ENCODE results near the gene ANXA5. TPM values are rescaled to one million over a fixed set of nuclear protein-coding genes. Genes with fewer than 3 reads are reported as not detected.

ANXA5 gene
- total RNA-seq, 4 donors from 2014 or later, result 59.2 to 181 (median 88.0) TPM

- peak overlapping the region in 1 of 4 donors; percentile 36 for H3K27ac ChIP-seq
Observed at GRCh38 chr4:121717680-121718237, 21.0 kb upstream of the ANXA5 start.

GRCh38 chr4:121714548-121714947, 17.8 kb upstream of the ANXA5 start:
- no peaks in the 10 kb centered on the region for H3K9me3 ChIP-seq
- H3K4me3 ChIP-seq, result no peak overlapping the region
- H3K36me3 ChIP-seq, result no peaks in the 10 kb centered on the region
- in situ Hi-C loops (cut with MboI; ENCODE audit: low sequenced_read_pairs in 4 of 4) (no loop called here), intact Hi-C loops (cut with DNase I; ENCODE audit: low total_unique reads) (no loop called here)
- no peaks in the 10 kb centered on the region for H3K27me3 ChIP-seq
- DNase-seq (no peak), ATAC-seq (no peak)
- H3K27ac ChIP-seq, result no peak overlapping the region
- H3K4me1 ChIP-seq, result peaks cover 0 to 3% of the 10 kb centered on the region in 2 donors
- TF ChIP-seq POLR2A (IDR thresholded peaks at IDR 0.05), result no peak
- TF ChIP-seq CTCF (IDR thresholded peaks at IDR 0.05 in 4 of 5, conservative IDR thresholded peaks at IDR 0.05 in 1 of 5), result no peak

More at GRCh38 chr4:121717680-121718237, 21.0 kb upstream of the ANXA5 start:
- Histone ChIP-seq H3K4me3 (no peak overlapping the region), H3K4me1 (no peaks in the 10 kb centered on the region), H3K36me3 (no peaks in the 10 kb centered on the region), H3K27me3 (no peaks in the 10 kb centered on the region), H3K9me3 (no peaks in the 10 kb centered on the region)
- DNase-seq (peak in 1 of 2 donors; percentile 27), ATAC-seq (peak; percentile 75 to 81)
- TF ChIP-seq POLR2A (IDR thresholded peaks at IDR 0.05) (no peak), CTCF (IDR thresholded peaks at IDR 0.05 in 4 of 5, conservative IDR thresholded peaks at IDR 0.05 in 1 of 5) (no peak)
- intact Hi-C loops (cut with DNase I; ENCODE audit: low total_unique reads) (no loop called here), in situ Hi-C loops (cut with MboI; ENCODE audit: low sequenced_read_pairs in 4 of 4) (no loop called here)

- no peak for DNase-seq
- TF ChIP-seq POLR2A (IDR thresholded peaks at IDR 0.05), result no peak
- no peak for TF ChIP-seq CTCF (IDR thresholded peaks at IDR 0.05 in 4 of 5, conservative IDR thresholded peaks at IDR 0.05 in 1 of 5)
- Histone ChIP-seq H3K36me3 (no peaks in the 10 kb centered on the region), H3K4me3 (no peak overlapping the region), H3K27me3 (no peaks in the 10 kb centered on the region), H3K9me3 (no peaks in the 10 kb centered on the region), H3K4me1 (peaks cover 0 to 3% of the 10 kb centered on the region in 2 donors), H3K27ac (no peak overlapping the region)
- in situ Hi-C loops (cut with MboI; ENCODE audit: low sequenced_read_pairs in 4 of 4) (no loop called here), intact Hi-C loops (cut with DNase I; ENCODE audit: low total_unique reads) (no loop called here)
- ATAC-seq, result no peak
Observed at GRCh38 chr4:121712783-121713182, 16.0 kb upstream of the ANXA5 start.

GRCh38 chr4:121712001-121712651, 15.3 kb upstream of the ANXA5 start:
- Histone ChIP-seq H3K4me3 (peak overlapping the region; percentile 22 to 48 (median 28)), H3K27ac (peak overlapping the region; percentile 62 to 76 (median 64)), H3K27me3 (no peaks in the 10 kb centered on the region), H3K4me1 (peaks cover 0 to 3% of the 10 kb centered on the region in 2 donors), H3K9me3 (no peaks in the 10 kb centered on the region), H3K36me3 (no peaks in the 10 kb centered on the region)
- in situ Hi-C loops (cut with MboI; ENCODE audit: low sequenced_read_pairs in 4 of 4) (no loop called here), intact Hi-C loops (cut with DNase I; ENCODE audit: low total_unique reads) (no loop called here)
- no peak for DNase-seq
- ATAC-seq, result peak in 1 of 2 donors; percentile 29
- no peak for TF ChIP-seq CTCF (IDR thresholded peaks at IDR 0.05 in 4 of 5, conservative IDR thresholded peaks at IDR 0.05 in 1 of 5)
- no peak for TF ChIP-seq POLR2A (IDR thresholded peaks at IDR 0.05)
